Measurements from ENCODE around the gene SMG1.

Gene SMG1

GRCh38 chr16:18853694-18854093, 72.5 kb downstream of the SMG1 start:
- Histone ChIP-seq H3K9me3 (ENCODE audit: insufficient read depth, low read length, severe bottlenecking) (no peaks in the 10 kb centered on the region), H3K4me2 (ENCODE audit: insufficient read depth, low read length) (no peak overlapping the region), H3K9ac (ENCODE audit: low read depth, low read length) (no peak overlapping the region), H3K79me2 (ENCODE audit: insufficient read depth, low read length) (no peaks in the 10 kb centered on the region), H2AFZ (ENCODE audit: low read depth, low read length) (no peak overlapping the region), H3K27me3 (ENCODE audit: insufficient read depth, low read length, poor library complexity) (no peaks in the 10 kb centered on the region), H3K36me3 (ENCODE audit: insufficient read depth, low read length) (peaks cover 95% of the 10 kb centered on the region), H3K4me3 (ENCODE audit: low read depth in 1 of 2, low read length in 2 of 2) (no peak overlapping the region), H3K4me1 (ENCODE audit: insufficient read depth, low read length) (no peaks in the 10 kb centered on the region), H3K27ac (ENCODE audit: low read length) (no peak overlapping the region), H4K20me1 (ENCODE audit: insufficient read depth, low read length) (0 out of 2 replicates have a peak, but pooled peaks cover 4% of the 10 kb centered on the region)
- no peak for DNase-seq
- TF ChIP-seq EZH2 (IDR thresholded peaks at IDR 0.05; ENCODE audit: borderline replicate concordance, low read depth, low read length, severe bottlenecking) (no peak), CTCF (IDR thresholded peaks at IDR 0.05; ENCODE audit: borderline replicate concordance, extremely low read depth, low read length, poor library complexity, severe bottlenecking) (no peak)
- no peak for ATAC-seq (ENCODE audit: insufficient read depth, low read depth)

GRCh38 chr16:18852647-18853046, 73.6 kb downstream of the SMG1 start:
- ATAC-seq (ENCODE audit: insufficient read depth, low read depth) (no peak), DNase-seq (no peak)
- Histone ChIP-seq H4K20me1 (ENCODE audit: insufficient read depth, low read length) (0 out of 2 replicates have a peak, but pooled peaks cover 4% of the 10 kb centered on the region), H3K9ac (ENCODE audit: low read depth, low read length) (no peak overlapping the region), H3K27ac (ENCODE audit: low read length) (no peak overlapping the region), H3K4me2 (ENCODE audit: insufficient read depth, low read length) (no peak overlapping the region), H3K4me3 (ENCODE audit: low read depth in 1 of 2, low read length in 2 of 2) (no peak overlapping the region), H3K27me3 (ENCODE audit: insufficient read depth, low read length, poor library complexity) (no peaks in the 10 kb centered on the region), H3K4me1 (ENCODE audit: insufficient read depth, low read length) (no peaks in the 10 kb centered on the region), H3K36me3 (ENCODE audit: insufficient read depth, low read length) (peaks cover 97% of the 10 kb centered on the region), H2AFZ (ENCODE audit: low read depth, low read length) (no peak overlapping the region), H3K9me3 (ENCODE audit: insufficient read depth, low read length, severe bottlenecking) (no peaks in the 10 kb centered on the region), H3K79me2 (ENCODE audit: insufficient read depth, low read length) (no peaks in the 10 kb centered on the region)
- TF ChIP-seq EZH2 (IDR thresholded peaks at IDR 0.05; ENCODE audit: borderline replicate concordance, low read depth, low read length, severe bottlenecking) (no peak), CTCF (IDR thresholded peaks at IDR 0.05; ENCODE audit: borderline replicate concordance, extremely low read depth, low read length, poor library complexity, severe bottlenecking) (no peak)

- Histone ChIP-seq H3K27me3 (ENCODE audit: insufficient read depth, low read length, poor library complexity) (no peaks in the 10 kb centered on the region), H3K4me3 (ENCODE audit: low read depth in 1 of 2, low read length in 2 of 2) (no peak overlapping the region), H3K36me3 (ENCODE audit: insufficient read depth, low read length) (peaks cover 97% of the 10 kb centered on the region), H3K9me3 (ENCODE audit: insufficient read depth, low read length, severe bottlenecking) (no peaks in the 10 kb centered on the region), H3K4me2 (ENCODE audit: insufficient read depth, low read length) (no peak overlapping the region), H3K79me2 (ENCODE audit: insufficient read depth, low read length) (peaks cover 2% of the 10 kb centered on the region; the same call in 1 of the 2 replicates), H2AFZ (ENCODE audit: low read depth, low read length) (no peak overlapping the region), H3K9ac (ENCODE audit: low read depth, low read length) (no peak overlapping the region), H3K27ac (ENCODE audit: low read length) (no peak overlapping the region), H3K4me1 (ENCODE audit: insufficient read depth, low read length) (no peaks in the 10 kb centered on the region), H4K20me1 (ENCODE audit: insufficient read depth, low read length) (no peaks in the 10 kb centered on the region)
- TF ChIP-seq EZH2 (IDR thresholded peaks at IDR 0.05; ENCODE audit: borderline replicate concordance, low read depth, low read length, severe bottlenecking) (no peak), CTCF (IDR thresholded peaks at IDR 0.05; ENCODE audit: borderline replicate concordance, extremely low read depth, low read length, poor library complexity, severe bottlenecking) (no peak)
- DNase-seq (no peak), ATAC-seq (ENCODE audit: insufficient read depth, low read depth) (no peak)
These were observed 79.8 kb downstream of the SMG1 start for GRCh38 chr16:18846416-18846815.

GRCh38 chr16:18842565-18842964, 83.6 kb downstream of the SMG1 start:
- TF ChIP-seq CTCF (IDR thresholded peaks at IDR 0.05; ENCODE audit: borderline replicate concordance, extremely low read depth, low read length, poor library complexity, severe bottlenecking) (no peak), EZH2 (IDR thresholded peaks at IDR 0.05; ENCODE audit: borderline replicate concordance, low read depth, low read length, severe bottlenecking) (no peak)
- no peak for ATAC-seq (ENCODE audit: insufficient read depth, low read depth)
- H3K36me3 ChIP-seq (ENCODE audit: insufficient read depth, low read length): peaks cover 97% of the 10 kb centered on the region

More at GRCh38 chr16:18842565-18842964, 83.6 kb downstream of the SMG1 start:
- Histone ChIP-seq H3K27ac (ENCODE audit: low read length) (no peak overlapping the region), H3K9me3 (ENCODE audit: insufficient read depth, low read length, severe bottlenecking) (no peaks in the 10 kb centered on the region), H3K27me3 (ENCODE audit: insufficient read depth, low read length, poor library complexity) (no peaks in the 10 kb centered on the region), H2AFZ (ENCODE audit: low read depth, low read length) (no peak overlapping the region), H3K9ac (ENCODE audit: low read depth, low read length) (no peak overlapping the region), H3K4me3 (ENCODE audit: low read depth in 1 of 2, low read length in 2 of 2) (no peak overlapping the region), H3K4me1 (ENCODE audit: insufficient read depth, low read length) (no peaks in the 10 kb centered on the region), H4K20me1 (ENCODE audit: insufficient read depth, low read length) (no peaks in the 10 kb centered on the region), H3K4me2 (ENCODE audit: insufficient read depth, low read length) (no peak overlapping the region), H3K79me2 (ENCODE audit: insufficient read depth, low read length) (peaks cover 2% of the 10 kb centered on the region; the same call in 1 of the 2 replicates)
- DNase-seq: no peak

Data from DND-41 (cell line).